Measurements from ENCODE around the gene CCT6A. TPM values are rescaled to one million over a fixed set of nuclear protein-coding genes. Genes with fewer than 3 reads are reported as not detected.
"Not testable (repeated sequence)": the region's sequence is repeated elsewhere in the genome, so short reads cannot be mapped to it uniquely, and the experiment has no call there.

Gene CCT6A
- total RNA-seq, result 10 to 100 TPM; 80.6 to 97.4 (median 88.8) TPM

GRCh38 chr7:56051339-56052191 lies at the start of gene CCT6A, which contains the start of gene PSPH:
Gene CCT6A (plus strand): TSS chr7:56051765. CDS start chr7:56051849, 84 bp downstream.
Gene PSPH (minus strand): TSS chr7:56051444. CDS start chr7:56021212, 30,232 bp downstream.
- TF ChIP-seq CTCF (IDR thresholded peaks at IDR 0.05) (no peak), EP300 (IDR thresholded peaks at IDR 0.05) (no peak), POLR2AphosphoS5 (IDR thresholded peaks at IDR 0.05) (peak; percentile 41 to 89 (median 62)), POLR2A (IDR thresholded peaks at IDR 0.05) (peak; percentile 56 to 73)
- H3K36me3 ChIP-seq, result peaks cover 39% of the 10 kb centered on the region
- 1% methylated on average over 27 of the region's 97 CpGs for WGBS
- peak within 1 kb of the TSS; percentile 94 for H3K27ac ChIP-seq
- peaks cover 23% of the 10 kb centered on the region for H3K4me1 ChIP-seq
- H3K9me3 ChIP-seq, result no peaks in the 10 kb centered on the region
- peak within 1 kb of the TSS; percentile 97 for H3K4me3 ChIP-seq
- no peaks in the 10 kb centered on the region for H3K27me3 ChIP-seq
- DNase-seq (ENCODE audit: low spot score in 2 of 2), result peak; percentile 98 to 99

- TF ChIP-seq CTCF (IDR thresholded peaks at IDR 0.05), result no peak
- Histone ChIP-seq H3K4me3 (no peak overlapping the region), H3K36me3 (peaks cover 16% of the 10 kb centered on the region), H3K27me3 (no peaks in the 10 kb centered on the region), H3K4me1 (no peaks in the 10 kb centered on the region), H3K27ac (no peak overlapping the region), H3K9me3 (no peaks in the 10 kb centered on the region)
- DNase-seq (ENCODE audit: low spot score in 2 of 2), result no peak
- WGBS, result 97% methylated on average over 4 of the region's 4 CpGs
Observed at GRCh38 chr7:56003749-56004148, 47.8 kb upstream of the CCT6A start.

GRCh38 chr7:56007167-56007652 lies 44.4 kb upstream of the CCT6A start:
- Histone ChIP-seq H3K27ac (no peak overlapping the region), H3K4me1 (peaks cover 10% of the 10 kb centered on the region)
- WGBS, result 86% methylated on average over 4 of the region's 4 CpGs

GRCh38 chr7:56007891-56008290 lies 43.7 kb upstream of the CCT6A start:
- 86% methylated on average over 9 of the region's 9 CpGs for WGBS
- Histone ChIP-seq H3K27ac (no peak overlapping the region), H3K4me1 (peaks cover 10% of the 10 kb centered on the region), H3K9me3 (no peaks in the 10 kb centered on the region), H3K36me3 (no peaks in the 10 kb centered on the region), H3K27me3 (no peaks in the 10 kb centered on the region), H3K4me3 (no peak overlapping the region)
- no peak for TF ChIP-seq EP300 (IDR thresholded peaks at IDR 0.05)
- no peak for TF ChIP-seq CTCF (IDR thresholded peaks at IDR 0.05)
- no peak for TF ChIP-seq POLR2A (IDR thresholded peaks at IDR 0.05)
- TF ChIP-seq POLR2AphosphoS5 (IDR thresholded peaks at IDR 0.05), result no peak
- no peak for DNase-seq (ENCODE audit: low spot score in 2 of 2)

More at GRCh38 chr7:56007167-56007652, 44.4 kb upstream of the CCT6A start:
- DNase-seq (ENCODE audit: low spot score in 2 of 2), result no peak
- Histone ChIP-seq H3K27me3 (no peaks in the 10 kb centered on the region), H3K4me3 (no peak overlapping the region), H3K36me3 (no peaks in the 10 kb centered on the region), H3K9me3 (no peaks in the 10 kb centered on the region)
- TF ChIP-seq CTCF (IDR thresholded peaks at IDR 0.05) (no peak), EP300 (IDR thresholded peaks at IDR 0.05) (no peak), POLR2AphosphoS5 (IDR thresholded peaks at IDR 0.05) (no peak), POLR2A (IDR thresholded peaks at IDR 0.05) (no peak)

GRCh38 chr7:56009695-56010094 lies 41.9 kb upstream of the CCT6A start:
- no peak for DNase-seq (ENCODE audit: low spot score in 2 of 2)
- Histone ChIP-seq H3K36me3 (peaks cover 12% of the 10 kb centered on the region), H3K9me3 (no peaks in the 10 kb centered on the region), H3K27me3 (no peaks in the 10 kb centered on the region), H3K4me3 (no peak overlapping the region), H3K27ac (no peak overlapping the region), H3K4me1 (peaks cover 10% of the 10 kb centered on the region)
- TF ChIP-seq EP300 (IDR thresholded peaks at IDR 0.05) (no peak), POLR2AphosphoS5 (IDR thresholded peaks at IDR 0.05) (no peak), POLR2A (IDR thresholded peaks at IDR 0.05) (no peak), CTCF (IDR thresholded peaks at IDR 0.05) (no peak)
- 44% methylated on average over 5 of the region's 7 CpGs for WGBS

GRCh38 chr7:56017015-56017414 lies 34.5 kb upstream of the CCT6A start:
- DNase-seq (ENCODE audit: low spot score in 2 of 2); H3K4me3 ChIP-seq; H3K27ac ChIP-seq; H3K9me3 ChIP-seq; H3K4me1 ChIP-seq; H3K27me3 ChIP-seq: not testable (repeated sequence)
- peaks cover 28% of the 10 kb centered on the region for H3K36me3 ChIP-seq
- 92% methylated on average over 3 of the region's 3 CpGs for WGBS
